Stimulated activated CD8-positive, alpha-beta memory T cell treated with anti-CD3 and anti-CD28 coated beads, Interleukin-7, amount 100 ng/mL, for 4 hours (primary cell): Measurements from ENCODE around the gene TTC27.
"Not testable (repeated sequence)": the region's sequence is repeated elsewhere in the genome, so short reads cannot be mapped to it uniquely, and the experiment has no call there.

ENCODE experiments used
- DNase-seq, 2 donors: peaks; one replicate each; pipeline ENCODE4 v3.0.0-alpha.2; 2020; ENCODE audit warnings: low read depth in 2 of 2

TTC27 gene

GRCh38 chr2:32851777-32852439 lies 224.1 kb downstream of the TTC27 start:
- no peak for DNase-seq

- no peak for DNase-seq
Observed at GRCh38 chr2:32852856-32853255, 225.0 kb downstream of the TTC27 start.

- DNase-seq, result no peak
Observed at GRCh38 chr2:32856891-32857290, 229.0 kb downstream of the TTC27 start.

- DNase-seq, result no peak
Observed at GRCh38 chr2:32858713-32859112, 230.9 kb downstream of the TTC27 start.

GRCh38 chr2:32860385-32860784 lies 232.5 kb downstream of the TTC27 start:
- no peak for DNase-seq

- no peak for DNase-seq
Observed at GRCh38 chr2:32862269-32863055, 234.6 kb downstream of the TTC27 start.

GRCh38 chr2:32863326-32863725 lies 235.5 kb downstream of the TTC27 start:
- no peak for DNase-seq

GRCh38 chr2:32863803-32864202 lies 236.0 kb downstream of the TTC27 start:
- DNase-seq, result no peak

- no peak for DNase-seq
Observed at GRCh38 chr2:32864334-32865111, 236.7 kb downstream of the TTC27 start.

GRCh38 chr2:32865399-32866068 lies 237.7 kb downstream of the TTC27 start:
- DNase-seq, result no peak

GRCh38 chr2:32866462-32866861 lies 238.6 kb downstream of the TTC27 start:
- not testable (repeated sequence) for DNase-seq
